HG03565 (cell line): ENCODE results near the gene CDC42EP3.

Experiments used
- ATAC-seq: cut with Tn5 transposase; IDR thresholded peaks from one replicate; pipeline ENCODE4 v1.9.1; 2021; ENCODE audit warnings: mild to moderate bottlenecking, moderate library complexity; ENCODE audit not compliant: unreplicated experiment

The CDC42EP3 gene

GRCh38 chr2:37619959-37620300 lies 51.5 kb downstream of the CDC42EP3 start:
- no peak for ATAC-seq

- ATAC-seq = no peak
Measured at GRCh38 chr2:37619230-37619958, 52.0 kb downstream of the CDC42EP3 start.

GRCh38 chr2:37618326-37618725 lies 53.1 kb downstream of the CDC42EP3 start:
- no peak for ATAC-seq

- no peak for ATAC-seq
Measured at GRCh38 chr2:37617119-37617892, 54.1 kb downstream of the CDC42EP3 start.

GRCh38 chr2:37616677-37617005 lies 54.8 kb downstream of the CDC42EP3 start:
- no peak for ATAC-seq

GRCh38 chr2:37615804-37616676 lies 55.4 kb downstream of the CDC42EP3 start:
- ATAC-seq = no peak

- no peak for ATAC-seq
Measured at GRCh38 chr2:37614061-37614738, 57.2 kb downstream of the CDC42EP3 start.

GRCh38 chr2:37612382-37612781 lies 59.1 kb downstream of the CDC42EP3 start:
- ATAC-seq = no peak

- ATAC-seq = no peak
Measured at GRCh38 chr2:37610638-37611289, 60.7 kb downstream of the CDC42EP3 start.

GRCh38 chr2:37609782-37610181 lies 61.7 kb downstream of the CDC42EP3 start:
- ATAC-seq = no peak

GRCh38 chr2:37604716-37605115 lies 66.7 kb downstream of the CDC42EP3 start:
- ATAC-seq = no peak

GRCh38 chr2:37602702-37603101 lies 68.7 kb downstream of the CDC42EP3 start:
- ATAC-seq = no peak

- no peak for ATAC-seq
Measured at GRCh38 chr2:37602040-37602439, 69.4 kb downstream of the CDC42EP3 start.

- no peak for ATAC-seq
Measured at GRCh38 chr2:37601569-37601968, 69.9 kb downstream of the CDC42EP3 start.

- ATAC-seq = no peak
Measured at GRCh38 chr2:37600735-37601134, 70.7 kb downstream of the CDC42EP3 start.

- no peak for ATAC-seq
Measured at GRCh38 chr2:37599688-37600525, 71.5 kb downstream of the CDC42EP3 start.

- no peak for ATAC-seq
Measured at GRCh38 chr2:37593694-37594093, 77.7 kb downstream of the CDC42EP3 start.

GRCh38 chr2:37593024-37593423 lies 78.4 kb downstream of the CDC42EP3 start:
- ATAC-seq = no peak
